ENCODE data around the gene NUDT3. TPM values are rescaled to one million over a fixed set of nuclear protein-coding genes. Genes with fewer than 3 reads are reported as not detected.

Gene NUDT3
- total and polyA plus RNA-seq, 9 of the 15 experiments (the other 6 are each of a cell fraction or from before 2014, with no cell fraction given): 5.4 to 81.2 (median 56.4) TPM

- TF ChIP-seq AFF4 (CRISPR knock-in tag; IDR thresholded peaks at IDR 0.05) (no peak), EWSR1 (IDR thresholded peaks at IDR 0.05; ENCODE audit: borderline replicate concordance, low read depth, partially characterized antibody) (no peak), CBX8 (IDR thresholded peaks at IDR 0.05; ENCODE audit: borderline replicate concordance, extremely low read depth, low read depth, low read length, poor library complexity, severe bottlenecking) (no peak), ZNF274 (IDR thresholded peaks at IDR 0.05; ENCODE audit: borderline replicate concordance, low read depth, low read length) (no peak), ATF7 (IDR thresholded peaks at IDR 0.05) (peak; percentile 23; the same call in 1 of the 2 replicates), ZNF764 (CRISPR knock-in tag; IDR thresholded peaks at IDR 0.05; ENCODE audit: low read depth) (no peak), SMARCE1 (IDR thresholded peaks at IDR 0.05) (no peak; the same call in 1 of the 2 replicates), ZFP91 (CRISPR knock-in tag; IDR thresholded peaks at IDR 0.05) (peak; percentile 67; the same call in 1 of the 2 replicates), KLF1 (tag; IDR thresholded peaks at IDR 0.05) (no peak), ZNF41 (CRISPR knock-in tag; conservative IDR thresholded peaks at IDR 0.05) (no peak), POLR2G (IDR thresholded peaks at IDR 0.05; ENCODE audit: low read depth, low read length) (no peak), SREBF1 (IDR thresholded peaks at IDR 0.05; ENCODE audit: borderline replicate concordance, low read depth, low read length) (no peak), ARID4B (CRISPR knock-in tag; IDR thresholded peaks at IDR 0.05) (0 out of 2 replicates have a peak, but pooled peaks have one; percentile 56), IRF9 (tag; IDR thresholded peaks at IDR 0.05) (no peak), NR2F6 (CRISPR knock-in tag; IDR thresholded peaks at IDR 0.05) (no peak), ESRRA (IDR thresholded peaks at IDR 0.05; ENCODE audit: borderline replicate concordance, low read depth) (no peak)
Observed at GRCh38 chr6:34324738-34325444, 67.6 kb downstream of the NUDT3 start (continued).
